C4-2B (cell line): ENCODE data around the gene SECISBP2.

Source experiments
- H3K27ac ChIP-seq: fragments of 450-650 bp; 2 replicates; pipeline ENCODE4 v1.5.1; 2017
- CTCF ChIP-seq: fragments of 450-650 bp; conservative IDR thresholded peaks from 2 replicates; pipeline ENCODE4 v1.5.1; 2017; ENCODE audit warnings: mild to moderate bottlenecking
- ZFX ChIP-seq: fragments of 450-650 bp; IDR thresholded peaks from 2 replicates; pipeline ENCODE4 v1.6.1; 2017

The SECISBP2 gene

DNA sequence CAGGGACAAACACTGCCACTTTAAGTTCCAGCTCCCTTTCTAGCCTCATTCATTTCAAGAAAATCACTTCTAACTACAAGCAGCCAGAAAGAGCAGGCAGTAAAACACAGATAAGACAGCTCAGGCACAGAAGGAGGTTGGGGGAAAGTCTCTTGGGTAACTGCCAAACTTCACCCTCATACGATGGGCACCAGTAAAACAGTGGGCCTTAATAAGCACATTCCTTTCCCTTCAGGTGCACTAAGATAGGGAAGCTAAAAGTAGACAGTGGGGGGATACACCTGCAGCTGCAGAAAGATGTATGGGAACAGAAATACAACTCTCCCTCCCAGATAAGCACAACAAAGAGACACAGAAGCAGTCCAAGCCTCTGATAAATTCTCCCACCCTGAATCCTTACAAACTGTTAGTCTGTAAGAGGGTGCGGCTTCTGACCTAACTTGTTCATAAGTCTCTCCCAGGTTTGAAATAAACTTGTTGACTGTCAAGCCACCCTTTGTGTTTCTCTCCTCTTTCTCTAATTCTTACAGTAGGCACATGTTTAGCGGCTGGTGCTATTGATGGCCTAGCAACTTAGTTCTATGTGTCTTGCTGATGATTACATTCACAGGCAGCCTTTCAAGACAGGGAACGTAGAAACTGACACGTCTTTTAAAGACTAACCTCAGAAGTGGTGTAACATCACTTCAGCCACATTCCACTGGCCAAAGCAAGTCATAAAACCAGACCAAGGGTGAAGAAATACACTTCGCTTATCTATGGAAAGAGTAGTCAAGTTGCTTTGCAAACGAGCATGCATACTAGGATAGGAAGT, 14.1 kb upstream of the SECISBP2 start:
- TF ChIP-seq ZFX (no peak), CTCF (no peak)
- H3K27ac ChIP-seq, result no peak overlapping the region

DNA sequence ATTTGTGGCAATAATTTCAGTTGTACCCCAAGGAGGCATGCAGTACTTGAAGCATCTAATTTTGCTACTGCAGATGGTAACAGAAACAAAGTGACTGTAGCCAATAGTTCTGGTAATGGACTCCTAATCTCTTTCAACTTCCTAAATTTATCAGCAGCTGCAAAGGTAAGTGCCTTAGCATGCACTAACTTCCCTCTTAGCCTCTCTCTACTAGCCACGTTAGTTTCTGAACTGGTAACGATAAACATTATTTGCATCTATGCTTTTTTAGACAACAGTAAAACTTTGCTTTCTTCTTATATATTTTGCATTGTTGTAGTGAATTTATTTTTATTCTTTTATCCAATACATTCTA, 13.5 kb upstream of the SECISBP2 start:
- no peak for TF ChIP-seq CTCF
- no peak for TF ChIP-seq ZFX
- no peak overlapping the region for H3K27ac ChIP-seq

GRCh38 chr9:89305868-89306267, 12.4 kb upstream of the SECISBP2 start:
- no peak for TF ChIP-seq ZFX
- no peak for TF ChIP-seq CTCF
- no peak overlapping the region for H3K27ac ChIP-seq

DNA sequence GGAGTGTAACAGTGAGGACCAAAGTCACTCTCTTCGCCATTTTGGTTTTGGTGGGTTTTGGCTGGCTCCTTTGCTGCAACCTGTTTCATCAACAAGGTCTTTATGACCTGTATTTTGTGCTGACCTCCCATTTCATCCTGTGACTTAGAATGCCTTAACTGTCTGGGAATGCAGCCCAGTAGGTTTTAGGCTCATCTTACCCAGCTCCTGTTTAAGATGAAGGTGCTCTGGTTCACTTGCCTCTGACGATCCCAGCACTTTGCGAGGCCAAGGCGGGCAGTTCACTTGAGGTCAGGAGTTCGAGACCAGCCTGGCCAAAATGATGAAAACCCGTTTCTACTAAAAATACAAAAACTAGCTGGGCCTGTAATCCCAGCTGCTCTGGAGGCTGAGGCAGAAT, 9.1 kb upstream of the SECISBP2 start:
- TF ChIP-seq CTCF (no peak), ZFX (no peak)

GRCh38 chr9:89309608-89310474, 8.5 kb upstream of the SECISBP2 start:
- H3K27ac ChIP-seq, result peak overlapping the region; percentile 98
- TF ChIP-seq CTCF (no peak), ZFX (no peak)

More for the DNA sequence above, 9.1 kb upstream of the SECISBP2 start:
- H3K27ac ChIP-seq, result peak overlapping the region; percentile 98

GRCh38 chr9:89310475-89311345, 7.6 kb upstream of the SECISBP2 start, which contains the start of gene CKS2:
Gene CKS2 (plus strand): TSS chr9:89311195. CDS start chr9:89311293, 98 bp downstream.
- H3K27ac ChIP-seq, result peak within 1 kb of the TSS; percentile 98
- TF ChIP-seq CTCF, result no peak
- peak; percentile 91 for TF ChIP-seq ZFX
